ENCODE data around the gene LDAH.

DNA sequence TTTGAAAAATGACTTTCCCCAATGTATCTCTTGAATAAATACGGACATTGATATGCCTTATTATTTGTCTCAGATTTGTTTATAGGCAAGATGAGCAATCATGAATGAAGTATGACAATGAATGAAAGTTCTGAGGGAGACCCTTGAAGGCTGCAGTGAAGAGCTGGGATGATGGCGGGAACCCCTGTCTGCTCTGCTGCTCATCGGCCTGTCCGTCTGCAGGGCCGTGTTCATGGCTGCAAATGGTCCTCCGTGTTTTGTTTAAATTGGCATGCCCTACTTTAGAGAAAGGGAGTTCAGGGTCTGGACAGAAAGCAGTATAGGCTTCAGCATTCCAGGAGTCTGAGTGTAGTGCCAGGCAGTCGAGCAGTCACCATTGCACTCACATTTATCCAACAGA lies 170.8 kb downstream of the LDAH start:
- TF ChIP-seq CREB1 (IDR thresholded peaks at IDR 0.05; ENCODE audit: low read depth) = no peak
- TF ChIP-seq, protein P1, sequence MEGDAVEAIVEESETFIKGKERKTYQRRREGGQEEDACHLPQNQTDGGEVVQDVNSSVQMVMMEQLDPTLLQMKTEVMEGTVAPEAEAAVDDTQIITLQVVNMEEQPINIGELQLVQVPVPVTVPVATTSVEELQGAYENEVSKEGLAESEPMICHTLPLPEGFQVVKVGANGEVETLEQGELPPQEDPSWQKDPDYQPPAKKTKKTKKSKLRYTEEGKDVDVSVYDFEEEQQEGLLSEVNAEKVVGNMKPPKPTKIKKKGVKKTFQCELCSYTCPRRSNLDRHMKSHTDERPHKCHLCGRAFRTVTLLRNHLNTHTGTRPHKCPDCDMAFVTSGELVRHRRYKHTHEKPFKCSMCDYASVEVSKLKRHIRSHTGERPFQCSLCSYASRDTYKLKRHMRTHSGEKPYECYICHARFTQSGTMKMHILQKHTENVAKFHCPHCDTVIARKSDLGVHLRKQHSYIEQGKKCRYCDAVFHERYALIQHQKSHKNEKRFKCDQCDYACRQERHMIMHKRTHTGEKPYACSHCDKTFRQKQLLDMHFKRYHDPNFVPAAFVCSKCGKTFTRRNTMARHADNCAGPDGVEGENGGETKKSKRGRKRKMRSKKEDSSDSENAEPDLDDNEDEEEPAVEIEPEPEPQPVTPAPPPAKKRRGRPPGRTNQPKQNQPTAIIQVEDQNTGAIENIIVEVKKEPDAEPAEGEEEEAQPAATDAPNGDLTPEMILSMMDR (IDR thresholded peaks at IDR 0.05 in 2 of 3, conservative IDR thresholded peaks at IDR 0.05 in 1 of 3; ENCODE audit: control insufficient read depth in 2 of 3, extremely low read depth in 1 of 3, insufficient read depth in 1 of 3, low read depth in 3 of 3, low read length in 3 of 3) = no peak
- TF ChIP-seq CHD4 (IDR thresholded peaks at IDR 0.05) = no peak
- no peak for TF ChIP-seq NR2C2 (IDR thresholded peaks at IDR 0.05; ENCODE audit: borderline replicate concordance, control insufficient read depth, insufficient read length, low read depth)
- no peak for TF ChIP-seq MYC (IDR thresholded peaks at IDR 0.05; ENCODE audit: insufficient read depth, insufficient read length, insufficient replicate concordance, low read length, severe bottlenecking)
- TF ChIP-seq PAX5 (IDR thresholded peaks at IDR 0.05; ENCODE audit: borderline replicate concordance, low read depth, low read length) = no peak
- TF ChIP-seq ZNF24 (IDR thresholded peaks at IDR 0.05) = no peak
- no peak for TF ChIP-seq POLR2A (IDR thresholded peaks at IDR 0.05; ENCODE audit: low read depth, low read length)
- no peak for TF ChIP-seq POLR2AphosphoS5 (IDR thresholded peaks at IDR 0.05; ENCODE audit: low read length)
- no peak for TF ChIP-seq HCFC1 (IDR thresholded peaks at IDR 0.05; ENCODE audit: low read length)
- TF ChIP-seq, protein P2, sequence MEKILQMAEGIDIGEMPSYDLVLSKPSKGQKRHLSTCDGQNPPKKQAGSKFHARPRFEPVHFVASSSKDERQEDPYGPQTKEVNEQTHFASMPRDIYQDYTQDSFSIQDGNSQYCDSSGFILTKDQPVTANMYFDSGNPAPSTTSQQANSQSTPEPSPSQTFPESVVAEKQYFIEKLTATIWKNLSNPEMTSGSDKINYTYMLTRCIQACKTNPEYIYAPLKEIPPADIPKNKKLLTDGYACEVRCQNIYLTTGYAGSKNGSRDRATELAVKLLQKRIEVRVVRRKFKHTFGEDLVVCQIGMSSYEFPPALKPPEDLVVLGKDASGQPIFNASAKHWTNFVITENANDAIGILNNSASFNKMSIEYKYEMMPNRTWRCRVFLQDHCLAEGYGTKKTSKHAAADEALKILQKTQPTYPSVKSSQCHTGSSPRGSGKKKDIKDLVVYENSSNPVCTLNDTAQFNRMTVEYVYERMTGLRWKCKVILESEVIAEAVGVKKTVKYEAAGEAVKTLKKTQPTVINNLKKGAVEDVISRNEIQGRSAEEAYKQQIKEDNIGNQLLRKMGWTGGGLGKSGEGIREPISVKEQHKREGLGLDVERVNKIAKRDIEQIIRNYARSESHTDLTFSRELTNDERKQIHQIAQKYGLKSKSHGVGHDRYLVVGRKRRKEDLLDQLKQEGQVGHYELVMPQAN (conservative IDR thresholded peaks at IDR 0.05) = no peak

Measured in GM12878 (cell line).